Heart left ventricle (tissue), 16 donors: ENCODE measurements around the gene FADS6. TPM values are rescaled to one million over a fixed set of nuclear protein-coding genes. Genes with fewer than 3 reads are reported as not detected.

Experiments
- ATAC-seq, 4 donors: fragments of 200-7000 bp; cut with Tn5 transposase; one replicate each; pipeline ENCODE4 v1.9.1; 2020 to 2022; ENCODE audit warnings: moderate library complexity in 4 of 4, mild to moderate bottlenecking in 3 of 4, moderate number of reproducible peaks in 1 of 4
- DNase-seq, 5 donors: peaks; one replicate each; pipeline ENCODE4 v3.0.0-alpha.2; 2020
- H3K27ac ChIP-seq, 12 donors: fragments of 200-600 bp; sonication (generic) in 4 of 12; one replicate each; pipeline versions ENCODE4 v1.5.0 to v1.8.0; 2016 to 2022; ENCODE audit warnings: mild to moderate bottlenecking in 2 of 12
- H3K27me3 ChIP-seq, 9 donors: fragments of 200-600 bp; sonication (generic) in 2 of 9; one replicate each; pipeline versions ENCODE4 v1.5.1 to v1.8.0; 2016 to 2022; ENCODE audit warnings: mild to moderate bottlenecking in 3 of 9
- H3K36me3 ChIP-seq, 9 donors: fragments of 200-600 bp; sonication (generic) in 2 of 9; one replicate each; pipeline versions ENCODE4 v1.5.0 to v1.8.0; 2018 to 2022; ENCODE audit warnings: mild to moderate bottlenecking in 2 of 9
- H3K4me1 ChIP-seq, 12 donors: fragments of 200-600 bp; sonication (generic) in 4 of 12; one replicate each; pipeline versions ENCODE4 v1.5.0 to v1.8.0; 2016 to 2022; ENCODE audit warnings: mild to moderate bottlenecking in 3 of 12
- H3K4me3 ChIP-seq, 12 donors: fragments of 200-600 bp; sonication (generic) in 4 of 12; one replicate each; pipeline versions ENCODE4 v1.5.0 to v1.8.0; 2017 to 2022; ENCODE audit warnings: mild to moderate bottlenecking in 9 of 12, moderate library complexity in 4 of 12
- H3K9me3 ChIP-seq, 12 donors: fragments of 200-600 bp; sonication (generic) in 4 of 12; one replicate each; pipeline versions ENCODE4 v1.5.0 to v1.8.0; 2016 to 2022; ENCODE audit warnings: mild to moderate bottlenecking in 1 of 12
- CTCF ChIP-seq, 12 donors: fragments of 200-600 bp; sonication (generic) in 4 of 12; IDR thresholded peaks; one replicate each; pipeline versions ENCODE4 v1.5.0 to v1.8.0; 2018 to 2022; ENCODE audit warnings: antibody characterized with exemption in 12 of 12, mild to moderate bottlenecking in 5 of 12
- POLR2A ChIP-seq, 2 donors: fragments of 450-650 bp; IDR thresholded peaks; one replicate each; pipeline ENCODE4 v1.6.1; 2017; ENCODE audit warnings: antibody characterized with exemption in 2 of 2, mild to moderate bottlenecking in 2 of 2, moderate library complexity in 2 of 2
- WGBS, 4 donors: extraction: QIAGEN DNeasy Blood & Tissue Kit in 2 of 4; methylation state at CpG; one replicate each; pipeline versions ENCODE4 v1.1.5 to v1.1.7; 2013 to 2018; 5-methylcytosine and 5-hydroxymethylcytosine counted together
- intact Hi-C, 10 donors: fragments of 100-400 bp; cut with DNase I; formaldehyde crosslinking; loops; one replicate each; pipeline versions ENCODE4 v1.11.1 to v1.14.2; 2022
- polyA plus RNA-seq, 2 donors: library from polyadenylated mRNA; stranded (reverse); fragments of 200-250 nt; gene quantifications; one replicate each; pipeline ENCODE4 v1.2.3, GENCODE V29; 2013
- total RNA-seq, 9 donors: library from RNA; depleted of rRNA in 2 of 9; stranded (reverse); fragments of >200 nt in 2 of 9; fragmentation: NEBNext Ultra II Directional in 3 of 9; extraction: Animal tissue kit (Norgen Biotek cat#: 25700) in 3 of 9; gene quantifications; one replicate each; pipeline versions ENCODE4 v1.1.0 to v1.2.4, GENCODE V29; 2016 to 2023
- donor health status: ischemic (EF 13 %, LVEDD 7.1; RV severe dilation, severe dysfunction).
- donor health status: healthy with polysubstance abuse.
- donor health status: DM: no; HTN: yes; CAD: no.
- donor health status: DM: no; HTN: no; CAD: no.
- donor health status: ischemic (EF 25% LVEDD 6.9; RV normal size, moderate dysfunction).
- donor health status: ischemic (EF 25% LVEDD 5.7; RV mildly dilated, moderate dysfunction).
- donor health status: healthy.
- donor health status: DM: yes; HTN: yes; CAD: no.
- donor health status: ischemic (EF 35%, LVEDD 5.7; RV mildly dilated, moderate dysfunction).
- donor health status: nonischemic (EF 11% LVEDD 7.7; RV severe dilation, severe dysfunction).
- donor health status: DM: yes; HTN: yes; CAD: no.
- donor health status: PGD.
- donor health status: ischemic (EF 29% LVEDD 5.4; RV normal size, mild dysfunction).
- donor health status: nonischemic (EF 23%, LVEDD 6.1; RV moderate dilation, normal function).

The FADS6 gene
- total and polyA plus RNA-seq, 11 donors, result not detected

- DNase-seq (no peak), ATAC-seq (no peak)
- intact Hi-C loops, result no loop called here
- TF ChIP-seq POLR2A (IDR thresholded peaks at IDR 0.05), result no peak
- TF ChIP-seq CTCF (IDR thresholded peaks at IDR 0.05), result no peak
- no peaks in the 10 kb centered on the region for H3K9me3 ChIP-seq
- no peaks in the 10 kb centered on the region for H3K36me3 ChIP-seq
- H3K27ac ChIP-seq, result no peak overlapping the region
- H3K27me3 ChIP-seq, result peaks cover 21 to 57% (median 40%) of the 10 kb centered on the region in 9 donors
- peaks cover 0 to 12% (median 8%) of the 10 kb centered on the region in 12 donors for H3K4me1 ChIP-seq
- H3K4me3 ChIP-seq, result peak overlapping the region in 8 of 12 donors; percentile 13 to 46 (median 36)
- 26 to 81% (median 28%) methylated on average over 6 to 22 of the region's 22 CpGs for WGBS, 4 donors
Measured at GRCh38 chr17:74893936-74894671, 671 bp upstream of the FADS6 start.

GRCh38 chr17:74892013-74892841 lies 1.2 kb downstream of the FADS6 start:
- intact Hi-C loops, result no loop called here
- Histone ChIP-seq H3K36me3 (no peaks in the 10 kb centered on the region), H3K27ac (no peak overlapping the region), H3K4me1 (peaks cover 0 to 12% (median 8%) of the 10 kb centered on the region in 12 donors), H3K27me3 (peaks cover 21 to 64% (median 40%) of the 10 kb centered on the region in 9 donors), H3K4me3 (no peak overlapping the region), H3K9me3 (no peaks in the 10 kb centered on the region)
- ATAC-seq (peak in 2 of 4 donors; percentile 15 to 17), DNase-seq (no peak)
- WGBS, 4 donors, result 68 to 79% (median 71%) methylated on average over 20 of the region's 20 CpGs
- no peak for TF ChIP-seq CTCF (IDR thresholded peaks at IDR 0.05)
- TF ChIP-seq POLR2A (IDR thresholded peaks at IDR 0.05), result no peak

GRCh38 chr17:74890554-74890953 lies 2.9 kb downstream of the FADS6 start:
- peaks cover 21 to 59% (median 35%) of the 10 kb centered on the region in 9 donors for H3K27me3 ChIP-seq
- 88 to 94% (median 92%) methylated on average over 7 of the region's 7 CpGs for WGBS, 4 donors
- peaks cover 0 to 12% (median 8%) of the 10 kb centered on the region in 12 donors for H3K4me1 ChIP-seq
- ATAC-seq (no peak), DNase-seq (no peak)
- H3K4me3 ChIP-seq, result no peak overlapping the region
- TF ChIP-seq POLR2A (IDR thresholded peaks at IDR 0.05) (no peak), CTCF (IDR thresholded peaks at IDR 0.05) (no peak)
- H3K36me3 ChIP-seq, result no peaks in the 10 kb centered on the region
- no peaks in the 10 kb centered on the region for H3K9me3 ChIP-seq
- H3K27ac ChIP-seq, result no peak overlapping the region
- intact Hi-C loops, result no loop called here

- H3K4me1 ChIP-seq, result peaks cover 0 to 6% (median 5%) of the 10 kb centered on the region in 12 donors
- no peak overlapping the region for H3K27ac ChIP-seq
- DNase-seq (no peak), ATAC-seq (no peak)
- intact Hi-C loops, result no loop called here
- H3K27me3 ChIP-seq, result peaks cover 12 to 53% (median 19%) of the 10 kb centered on the region in 9 donors
- WGBS, 4 donors, result 50 to 58% (median 55%) methylated on average over 12 to 13 of the region's 13 CpGs
- TF ChIP-seq POLR2A (IDR thresholded peaks at IDR 0.05) (no peak), CTCF (IDR thresholded peaks at IDR 0.05) (no peak)
- no peak overlapping the region for H3K4me3 ChIP-seq
- no peaks in the 10 kb centered on the region for H3K9me3 ChIP-seq
- no peaks in the 10 kb centered on the region for H3K36me3 ChIP-seq
Measured at GRCh38 chr17:74888469-74888868, 5.0 kb downstream of the FADS6 start.
